ENCODE results near the gene C19orf33.

C19orf33 gene

DNA sequence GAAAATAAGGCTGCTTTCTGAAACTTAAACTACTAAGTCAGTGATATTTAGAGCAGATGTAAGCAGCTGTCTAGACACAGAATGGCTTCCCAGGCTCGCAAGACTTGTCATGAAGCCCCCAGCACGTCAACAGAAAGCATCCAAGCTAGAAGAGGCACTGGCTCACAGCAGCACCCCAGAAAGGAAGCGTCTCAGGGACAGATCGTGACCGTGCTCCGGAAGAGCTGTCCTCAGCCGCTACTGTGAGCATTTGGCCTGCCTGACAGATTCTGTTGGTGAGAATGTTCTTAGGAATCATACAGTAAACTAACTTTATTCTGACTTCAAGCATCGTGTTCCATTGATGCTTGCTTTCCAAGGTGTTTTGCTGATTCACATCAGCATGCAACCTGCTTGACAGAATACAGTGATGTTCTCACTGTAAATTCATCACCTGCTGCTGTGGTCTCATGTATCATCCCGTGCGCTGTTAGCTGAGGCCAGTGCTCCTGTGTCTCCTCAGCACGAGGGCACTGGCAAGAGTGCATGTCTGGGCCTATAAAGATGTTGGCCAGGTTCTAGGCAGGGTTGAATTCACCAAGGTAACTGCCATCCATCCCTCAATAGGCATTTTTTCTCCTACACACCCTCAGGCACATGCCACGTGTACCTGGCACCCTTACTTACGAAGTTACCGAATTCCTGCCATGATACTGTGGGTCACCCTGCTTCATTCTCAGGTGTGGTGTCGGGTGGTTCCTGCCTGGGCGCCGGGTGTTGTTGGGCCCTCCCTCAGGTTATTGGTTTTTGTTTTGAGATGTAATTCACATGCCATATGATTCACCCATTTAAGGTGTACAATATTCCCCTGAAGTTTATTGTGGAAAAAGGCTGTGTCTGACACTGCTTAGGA lies 23.8 kb upstream of the C19orf33 start:
- no peak for DNase-seq

DNA sequence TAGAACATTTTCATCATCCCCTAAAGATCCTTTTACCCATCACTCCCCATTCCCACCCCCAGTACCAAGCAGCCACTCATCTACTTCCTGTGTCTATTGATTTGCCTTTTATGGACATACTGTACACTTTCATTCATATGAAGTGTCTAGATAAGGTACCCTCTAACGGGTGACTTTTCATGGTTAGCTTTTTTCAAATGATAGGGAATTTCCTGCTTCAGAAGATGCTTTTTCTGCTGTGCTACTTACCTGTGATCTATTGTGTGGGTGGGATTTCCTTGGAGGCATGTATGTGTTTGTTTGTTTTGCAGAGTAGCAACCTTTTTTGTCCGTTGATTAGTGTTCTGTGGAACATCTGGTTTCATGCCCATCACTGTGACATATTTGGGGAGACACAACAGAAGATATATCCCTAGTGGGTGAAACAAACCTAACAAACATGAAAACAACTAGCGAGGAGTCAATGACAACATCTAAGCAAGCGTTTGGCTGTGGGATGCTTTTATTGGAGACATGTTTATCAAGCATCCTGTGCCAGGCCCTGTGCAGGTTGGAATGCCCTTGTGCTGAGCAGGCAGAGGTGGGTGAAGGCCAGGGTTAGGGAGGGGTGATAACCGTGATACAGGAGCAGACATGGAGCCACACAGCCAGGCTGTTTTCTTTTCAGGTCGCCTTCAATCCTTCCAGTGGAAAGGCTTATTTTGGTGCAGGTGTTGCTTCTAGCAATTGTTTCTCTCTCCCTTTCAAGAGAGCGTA lies 22.1 kb upstream of the C19orf33 start:
- DNase-seq, result no peak

DNA sequence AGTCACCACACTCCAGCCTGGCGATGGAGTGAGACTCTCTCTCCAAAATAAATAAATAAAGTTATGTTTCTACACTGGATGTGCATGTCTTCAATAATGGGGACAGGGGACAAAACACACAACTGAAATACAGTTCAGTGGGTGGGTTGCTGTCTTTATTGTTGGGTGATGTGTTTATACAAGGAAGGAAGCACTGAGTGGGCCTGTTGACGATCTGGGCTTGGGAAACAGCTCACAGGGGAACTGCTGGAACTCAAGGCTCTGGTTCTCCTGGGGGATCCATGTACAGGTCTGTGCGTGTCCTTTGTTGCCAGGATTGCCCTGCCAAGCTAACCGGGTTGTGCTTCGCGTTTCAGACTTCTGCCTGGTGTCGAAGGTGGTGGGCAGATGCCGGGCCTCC lies 20.8 kb upstream of the C19orf33 start:
- peak; percentile 31 to 79 for DNase-seq

DNA sequence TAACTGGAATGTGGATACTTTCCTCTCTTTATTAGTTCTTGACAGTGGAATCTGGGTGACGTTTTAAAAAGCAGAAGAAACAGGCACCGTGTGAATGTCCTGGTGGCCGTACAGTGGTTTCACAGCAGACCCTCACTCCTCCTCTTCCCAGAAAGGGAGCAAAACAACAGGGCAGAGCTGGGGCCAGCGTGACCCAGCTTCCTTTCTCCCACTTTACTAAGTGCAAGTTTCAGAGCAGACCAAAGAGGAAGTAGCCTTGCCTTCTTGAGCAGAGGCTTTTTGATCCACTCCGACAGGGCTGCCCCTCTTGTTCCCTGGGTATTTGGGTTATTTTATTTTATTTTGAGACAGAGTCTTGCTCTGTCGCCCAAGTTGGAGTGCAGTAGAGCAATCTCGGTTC lies 19.6 kb upstream of the C19orf33 start:
- peak; percentile 83 to 88 for DNase-seq

DNA sequence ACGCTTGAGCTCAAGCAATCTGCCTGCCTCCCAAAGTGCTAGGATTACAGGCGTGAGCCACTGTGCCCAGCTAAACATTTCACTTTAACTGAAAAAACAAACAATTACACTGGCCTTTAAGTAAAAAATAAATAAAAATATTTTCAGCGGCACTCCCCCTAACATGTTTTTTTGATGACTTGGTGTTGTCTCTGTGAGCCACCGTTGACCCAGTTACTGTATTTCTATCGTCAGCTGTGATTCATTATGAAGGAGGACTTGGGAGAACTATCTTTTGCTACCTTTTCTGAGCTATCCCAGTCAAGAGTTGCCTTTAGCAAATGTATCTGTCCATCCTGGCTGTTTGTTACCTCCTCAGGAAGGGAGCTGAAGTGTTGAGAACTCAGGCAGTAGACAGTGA lies 18.5 kb upstream of the C19orf33 start:
- no peak for DNase-seq

DNA sequence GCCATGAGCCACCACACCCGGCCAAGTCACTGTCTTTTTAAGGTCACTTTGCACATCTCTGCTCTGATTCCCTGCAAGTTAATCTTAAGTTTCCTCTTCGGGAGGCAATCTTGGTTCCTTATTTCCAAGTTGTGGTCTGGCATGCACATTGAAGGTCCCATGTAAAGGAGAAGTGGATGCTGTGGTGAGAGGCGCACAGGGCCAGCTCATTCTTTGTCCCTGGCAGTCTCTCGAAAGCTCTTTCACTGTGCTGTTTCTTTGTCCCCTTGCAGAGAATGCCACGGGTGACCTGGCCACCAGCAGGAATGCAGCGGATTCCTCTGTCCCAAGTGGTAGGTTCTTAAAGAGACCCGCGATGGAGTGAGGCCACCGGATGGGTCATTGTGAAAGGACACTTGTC lies 16.4 kb upstream of the C19orf33 start:
- DNase-seq, result peak; percentile 89 to 92

DNA sequence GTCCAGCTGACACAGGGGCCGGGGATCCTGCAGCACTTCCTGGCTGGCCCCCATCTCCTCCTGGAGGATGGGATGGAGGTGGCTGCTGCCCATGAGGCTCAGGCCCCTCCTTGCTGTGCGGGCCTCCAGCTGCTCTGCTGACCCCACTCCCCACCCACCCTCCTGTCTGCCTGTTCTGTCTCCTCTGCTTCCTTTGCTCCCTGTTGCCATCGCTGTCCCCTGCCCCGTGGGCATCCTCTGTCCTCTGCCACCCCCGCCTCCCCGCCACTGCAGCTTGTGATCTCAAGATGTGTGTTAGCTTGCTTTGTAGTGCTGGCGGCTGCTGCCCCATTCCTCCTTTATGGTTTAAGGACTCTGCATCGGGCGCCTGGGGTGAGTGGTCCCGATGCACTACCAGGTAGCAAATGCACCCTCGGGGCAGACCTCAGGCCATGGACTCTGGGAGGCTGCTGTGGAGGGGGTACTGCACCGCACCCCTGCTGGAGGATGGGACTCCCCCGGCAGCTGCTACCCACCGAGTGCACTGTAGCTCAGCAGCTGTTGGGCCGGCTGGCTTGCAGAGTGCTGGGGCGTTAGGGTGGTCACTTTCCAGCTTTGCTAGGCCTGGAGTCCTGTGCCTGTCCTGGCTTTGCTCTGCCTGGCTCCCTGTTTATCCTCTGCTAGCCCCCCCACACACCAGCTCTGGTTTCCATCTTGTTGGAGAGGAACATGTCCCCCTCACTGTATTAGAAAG lies 15.8 kb upstream of the C19orf33 start:
- DNase-seq, result no peak

DNA sequence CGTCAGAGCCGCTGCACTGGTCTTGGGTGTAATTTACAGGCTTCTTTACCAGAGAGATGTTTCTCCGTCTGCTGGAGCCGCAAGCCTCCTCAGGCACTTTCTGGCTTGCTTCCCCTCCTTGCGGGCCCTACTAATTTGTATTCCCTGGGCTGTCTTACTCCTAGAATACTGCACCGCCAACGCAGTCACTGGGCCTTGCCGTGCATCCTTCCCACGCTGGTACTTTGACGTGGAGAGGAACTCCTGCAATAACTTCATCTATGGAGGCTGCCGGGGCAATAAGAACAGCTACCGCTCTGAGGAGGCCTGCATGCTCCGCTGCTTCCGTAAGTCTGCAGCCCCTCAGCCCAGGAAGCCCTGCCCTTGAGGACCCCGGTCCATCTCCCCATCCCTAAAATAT lies 14.1 kb upstream of the C19orf33 start:
- peak in 1 of 2 donors; percentile 75 for DNase-seq

DNA sequence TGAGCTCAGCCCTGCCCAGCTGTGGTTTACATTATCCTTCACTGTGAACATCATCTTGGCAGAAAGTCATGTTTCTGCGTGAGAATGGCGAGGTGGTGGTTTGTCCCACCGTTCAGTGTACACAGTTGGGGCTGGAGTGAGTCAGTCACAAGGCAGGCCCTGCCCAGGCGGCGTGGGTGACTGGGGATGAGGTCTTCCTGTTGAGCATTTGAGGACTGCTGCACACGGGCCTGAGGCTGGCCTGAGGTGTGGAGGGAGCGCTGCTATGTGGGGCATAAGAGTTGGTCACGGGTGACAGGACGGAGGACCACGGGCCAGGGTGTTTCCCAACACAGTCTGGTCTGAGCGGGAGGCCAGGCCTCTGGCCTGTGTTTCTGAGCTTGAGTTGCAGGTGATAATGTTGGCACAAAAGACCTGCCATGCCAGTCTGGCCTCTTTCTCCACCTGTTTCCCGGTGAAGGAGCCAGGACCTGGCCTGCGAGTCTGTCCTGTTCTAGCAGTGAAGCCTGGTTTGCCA lies 13.4 kb upstream of the C19orf33 start:
- DNase-seq, result peak in 1 of 2 donors; percentile 60

DNA sequence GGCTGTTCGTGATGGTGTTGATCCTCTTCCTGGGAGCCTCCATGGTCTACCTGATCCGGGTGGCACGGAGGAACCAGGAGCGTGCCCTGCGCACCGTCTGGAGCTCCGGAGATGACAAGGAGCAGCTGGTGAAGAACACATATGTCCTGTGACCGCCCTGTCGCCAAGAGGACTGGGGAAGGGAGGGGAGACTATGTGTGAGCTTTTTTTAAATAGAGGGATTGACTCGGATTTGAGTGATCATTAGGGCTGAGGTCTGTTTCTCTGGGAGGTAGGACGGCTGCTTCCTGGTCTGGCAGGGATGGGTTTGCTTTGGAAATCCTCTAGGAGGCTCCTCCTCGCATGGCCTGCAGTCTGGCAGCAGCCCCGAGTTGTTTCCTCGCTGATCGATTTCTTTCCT lies 12.2 kb upstream of the C19orf33 start:
- DNase-seq, result no peak

DNA sequence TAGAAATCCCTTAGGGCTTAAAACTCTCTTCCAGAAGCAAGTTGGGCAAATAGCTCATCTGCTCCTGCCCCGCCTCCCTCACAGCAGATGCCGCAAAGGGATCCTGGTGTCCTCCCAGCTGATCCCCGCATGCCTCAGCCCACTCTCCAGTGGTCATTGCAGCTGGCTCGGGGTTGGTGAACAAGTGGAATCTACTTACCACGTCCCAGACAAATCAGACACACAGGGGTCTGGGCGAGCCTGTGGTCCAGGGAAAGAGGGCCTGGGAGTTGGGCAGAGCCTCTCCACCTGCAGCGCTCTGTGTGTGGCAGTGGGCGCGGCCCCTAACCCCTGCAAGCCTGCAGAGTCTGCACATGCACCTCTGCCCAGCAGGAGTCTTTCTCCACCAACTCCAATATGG lies 10.8 kb upstream of the C19orf33 start:
- no peak for DNase-seq

DNA sequence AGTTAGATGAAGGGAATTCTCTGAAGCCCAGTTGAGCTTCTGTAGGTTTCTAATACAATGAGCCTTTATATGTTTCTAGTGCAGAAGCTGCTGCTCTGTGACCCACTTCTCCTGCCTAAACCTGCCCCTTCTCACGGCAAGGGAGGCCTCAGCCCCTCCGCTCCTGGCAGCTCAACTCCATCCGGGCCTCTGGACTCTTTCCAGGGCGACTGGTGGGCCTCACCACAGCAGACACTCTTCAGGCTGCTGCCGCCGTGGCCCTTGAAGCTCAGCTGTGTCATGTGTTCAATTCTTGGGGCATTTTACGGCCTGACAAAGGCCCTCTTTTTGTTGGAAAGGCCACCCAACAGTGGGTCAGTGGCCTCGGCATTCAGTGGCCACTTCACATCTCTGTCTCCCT lies 10.0 kb upstream of the C19orf33 start:
- DNase-seq, result no peak

DNA sequence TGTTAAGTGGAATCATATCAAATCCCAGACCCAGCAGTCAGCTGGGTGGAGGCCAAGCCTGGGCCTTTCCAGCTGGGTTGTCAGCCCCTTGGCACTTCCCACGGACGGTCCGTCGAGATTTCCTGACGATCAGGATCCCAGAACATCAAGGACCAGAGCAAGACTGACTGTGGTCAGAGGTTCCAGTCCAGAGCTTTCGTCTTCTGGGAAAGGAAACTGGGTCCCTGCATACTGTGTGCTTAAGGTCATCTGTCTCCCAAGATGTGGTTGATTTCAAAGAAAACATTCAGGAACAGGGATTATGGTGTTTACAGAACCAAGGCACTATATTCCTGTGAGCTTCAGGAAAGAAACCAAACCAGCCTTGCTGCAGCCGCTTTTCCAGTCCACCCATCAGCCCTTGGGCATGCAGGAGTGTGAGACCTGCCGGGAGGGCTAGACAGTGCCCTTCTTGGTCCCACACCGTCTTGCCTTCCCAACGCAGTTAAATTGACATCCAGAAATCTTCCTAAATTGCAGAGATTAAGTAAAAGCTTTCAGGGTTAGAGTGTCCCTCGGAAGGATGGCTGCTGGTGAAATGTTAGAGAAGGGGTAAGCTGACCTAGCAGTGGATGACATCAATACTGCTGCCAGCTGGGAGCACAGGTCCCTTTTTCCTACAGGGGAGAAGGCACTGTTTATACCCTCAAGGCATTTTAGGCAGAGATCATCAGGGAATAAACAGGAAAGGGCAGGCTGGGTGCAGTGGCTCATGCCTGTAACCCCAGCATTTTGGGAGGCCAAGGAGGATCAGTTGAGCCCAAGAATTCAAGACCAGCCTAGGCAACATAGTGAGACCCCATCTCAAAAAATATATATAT lies 5.0 kb upstream of the C19orf33 start:
- no peak for DNase-seq

DNA sequence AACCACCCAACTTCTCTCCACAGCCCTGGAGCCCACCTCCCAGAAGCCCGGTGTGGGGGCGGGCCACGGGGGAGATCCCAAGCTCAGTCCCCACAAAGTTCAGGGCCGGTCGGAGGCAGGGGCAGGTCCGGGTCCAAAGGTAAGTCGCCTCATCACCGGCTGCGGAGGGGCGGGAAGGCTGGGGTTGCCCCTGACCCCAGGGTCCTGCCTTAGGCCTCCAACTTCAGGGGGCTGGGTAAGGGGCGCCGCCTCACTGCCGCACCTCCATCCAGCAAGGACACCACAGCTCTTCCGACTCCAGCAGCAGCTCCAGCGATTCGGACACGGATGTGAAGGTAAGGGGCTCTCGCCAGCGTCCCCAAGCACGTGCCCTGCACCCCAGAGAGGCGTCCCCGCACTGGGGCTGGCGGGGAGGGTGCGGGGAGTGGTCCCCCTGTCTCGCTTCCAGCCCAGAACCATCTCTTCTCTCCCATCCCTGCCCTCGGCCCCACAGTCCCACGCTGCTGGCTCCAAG lies 358 bp downstream of the C19orf33 start:
- DNase-seq, result no peak

DNA sequence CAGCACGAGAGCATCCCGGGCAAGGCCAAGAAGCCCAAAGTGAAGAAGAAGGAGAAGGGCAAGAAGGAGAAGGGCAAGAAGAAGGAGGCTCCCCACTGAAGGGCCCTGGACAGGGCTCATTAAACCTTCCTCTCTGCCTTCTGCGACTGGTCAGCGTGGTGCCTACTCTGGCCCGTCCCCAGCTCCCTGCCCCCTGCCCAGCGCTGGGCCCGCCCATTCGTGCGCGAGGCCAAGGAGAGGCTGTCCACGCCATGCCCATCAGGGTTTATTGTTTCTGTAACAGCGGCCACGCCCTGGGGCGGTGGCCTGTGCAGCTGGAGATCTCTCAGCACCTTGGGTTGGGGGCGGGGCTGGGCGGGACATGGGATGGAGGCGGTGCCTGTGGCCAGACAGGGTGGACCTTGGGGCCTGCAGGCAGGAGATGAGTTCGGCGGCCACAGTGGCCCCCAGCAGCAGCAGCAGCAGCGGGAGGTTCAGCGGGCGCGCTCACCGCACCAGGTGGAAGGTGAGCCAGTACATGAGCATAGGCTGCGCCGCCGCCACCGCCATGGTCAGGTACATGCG lies 897 bp downstream of the C19orf33 start:
- no peak for DNase-seq

DNA sequence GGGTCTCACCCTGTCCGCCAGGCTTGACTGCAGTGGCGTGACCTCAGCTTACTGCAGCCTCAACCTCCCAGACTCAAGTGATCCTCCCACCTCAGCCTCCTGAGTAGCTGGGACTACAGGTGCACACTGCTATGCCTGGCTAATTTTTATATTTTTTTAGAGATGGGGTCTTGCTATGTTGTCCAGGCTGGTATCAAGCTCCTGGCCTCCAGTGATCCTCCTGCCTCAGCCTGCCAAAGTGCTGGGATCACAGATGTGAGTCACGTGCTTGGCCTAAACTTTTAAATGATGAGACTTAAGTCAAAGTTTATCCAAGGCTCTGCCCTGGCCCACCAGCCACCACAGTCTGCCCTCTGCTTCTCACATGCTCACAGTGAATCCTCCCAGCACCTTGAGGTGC lies 2.2 kb downstream of the C19orf33 start:
- no peak for DNase-seq

DNA sequence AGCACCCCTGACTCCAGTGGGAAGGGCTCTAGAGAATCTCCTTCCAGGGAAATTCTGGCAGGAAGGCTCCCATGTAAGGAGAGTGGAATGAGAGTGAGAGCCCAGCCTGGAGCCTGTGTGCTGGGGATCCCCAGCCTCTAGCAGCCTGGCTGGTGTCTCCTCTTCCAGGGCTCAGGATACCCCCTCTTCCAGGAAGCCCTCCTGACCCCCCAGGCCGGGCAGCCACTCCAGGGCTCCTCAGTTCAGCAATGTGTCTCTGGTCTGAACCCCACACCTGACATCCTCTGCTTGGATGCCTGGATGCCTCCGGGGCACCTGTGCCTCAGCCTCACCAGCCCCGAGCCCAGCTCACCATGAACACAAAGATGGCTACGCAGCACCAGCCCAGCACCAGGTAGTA lies 3.0 kb downstream of the C19orf33 start:
- no peak for DNase-seq

DNA sequence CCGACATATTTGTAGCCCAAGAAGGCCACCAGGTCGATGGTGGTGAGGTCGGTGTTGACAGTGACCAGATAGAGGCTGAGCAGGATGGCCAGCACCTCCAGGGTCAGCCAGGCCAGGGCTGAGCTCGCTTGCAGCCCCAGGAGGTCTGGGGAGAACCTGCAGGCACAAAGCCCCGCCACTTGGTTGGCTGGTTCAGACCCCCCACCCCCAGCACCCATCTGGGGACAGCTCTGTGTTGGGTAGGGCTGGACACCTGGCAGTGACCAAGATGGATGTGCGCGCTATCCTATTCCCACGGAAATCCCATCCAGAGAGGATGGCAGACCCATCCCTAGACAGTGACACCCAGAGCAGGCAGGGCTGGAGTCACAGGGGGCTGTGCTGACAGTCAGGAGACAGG lies 3.5 kb downstream of the C19orf33 start:
- DNase-seq, result no peak

DNA sequence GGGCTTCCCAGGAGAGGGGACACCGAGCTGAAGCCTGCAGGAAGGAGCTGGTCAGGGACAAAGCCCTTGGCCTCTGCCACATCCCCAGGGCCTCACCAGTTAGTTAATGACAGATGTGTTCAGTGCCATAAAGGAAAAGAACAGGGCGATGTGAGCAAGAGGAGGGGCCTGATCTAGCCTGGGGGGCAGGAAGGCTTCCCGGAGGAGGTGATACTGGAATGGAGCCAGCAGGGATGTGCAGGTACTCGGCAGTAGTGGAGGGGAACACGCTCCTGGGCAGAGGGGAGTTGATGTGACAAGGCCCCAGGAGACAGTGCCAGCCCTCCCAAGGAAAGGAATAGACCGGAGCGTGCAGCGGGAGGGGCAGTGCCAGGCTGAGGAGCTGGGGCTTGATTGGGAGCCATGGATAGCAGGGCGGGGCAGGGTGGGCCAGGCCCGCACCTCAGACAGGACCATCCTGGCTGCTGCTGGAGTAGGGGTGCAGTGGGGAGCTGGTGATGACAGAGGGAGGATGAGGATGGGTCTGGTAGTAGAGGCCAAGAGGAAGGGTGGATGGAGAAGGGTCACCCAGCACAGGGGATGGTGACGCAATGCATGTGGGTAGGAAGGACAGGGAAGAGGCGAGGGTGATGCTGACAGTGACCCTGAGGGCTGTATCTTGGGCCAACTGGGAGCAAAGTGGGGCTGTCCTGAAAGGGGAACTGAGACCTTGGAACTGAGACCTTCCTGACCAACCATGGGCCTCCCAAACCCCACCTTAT lies 4.1 kb downstream of the C19orf33 start:
- DNase-seq, result peak; percentile 61 to 66

DNA sequence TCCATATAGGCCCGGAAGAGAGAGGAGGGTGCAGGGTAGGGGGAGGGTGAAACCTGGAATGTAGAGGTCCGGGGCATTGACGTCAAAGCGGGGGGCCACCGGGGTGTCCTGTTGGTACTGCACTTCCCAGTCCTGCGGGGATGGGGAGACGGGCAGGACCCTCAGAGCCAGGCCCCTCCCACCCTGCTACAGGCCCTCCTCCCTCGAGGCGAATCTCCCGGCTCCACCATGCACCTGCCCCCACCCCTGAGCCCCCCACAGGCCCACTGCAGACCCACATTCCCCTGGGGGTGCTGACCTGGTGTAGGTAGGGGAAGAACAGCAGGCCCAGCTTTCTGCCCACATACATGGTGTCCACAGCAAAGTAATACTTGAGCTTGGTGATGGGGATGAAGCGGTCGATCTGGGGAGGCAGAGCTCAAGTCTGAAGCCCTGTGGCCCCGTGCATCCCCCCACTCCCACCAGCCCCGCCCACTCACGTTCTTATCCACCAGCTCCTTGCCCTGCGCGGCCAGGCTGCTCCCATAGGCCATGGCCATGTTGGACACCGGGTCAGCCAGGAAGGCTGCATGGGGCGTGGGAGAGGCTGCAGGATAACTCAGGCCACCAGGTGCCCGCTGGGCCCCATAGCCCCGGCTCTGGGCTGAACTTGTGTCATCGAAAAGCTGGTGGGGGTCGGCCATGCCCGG lies 5.0 kb downstream of the C19orf33 start:
- no peak for DNase-seq
